ENCODE data around the gene CDKL5. TPM values are rescaled to one million over a fixed set of nuclear protein-coding genes. Genes with fewer than 3 reads are reported as not detected.
"Not testable (repeated sequence)": the region's sequence is repeated elsewhere in the genome, so short reads cannot be mapped to it uniquely, and the experiment has no call there.

CDKL5 gene
- total and polyA plus RNA-seq, 2 donors (not counting 1 experiment from before 2014, with no cell fraction given), result 0.72 to 4.6 TPM

- Histone ChIP-seq H3K4me2 (replicated peaks; ENCODE audit: low read depth, low read length, poor library complexity, severe bottlenecking) (no peak overlapping the region), H3K9me3 (ENCODE audit: control extremely low read depth in 1 of 3, control insufficient read depth in 2 of 3, insufficient read depth in 1 of 3, low read length in 2 of 3) (no peaks in the 10 kb centered on the region), H3K36me3 (replicated peaks in 1 of 2; ENCODE audit: control extremely low read depth in 1 of 2, control insufficient read depth in 1 of 2, extremely low read depth in 1 of 2, insufficient read depth in 2 of 2, low read length in 1 of 2) (no peaks in the 10 kb centered on the region), H3K27ac (ENCODE audit: low read length in 2 of 2) (no peak overlapping the region), H3K79me2 (ENCODE audit: control insufficient read depth, insufficient read depth, low read length) (no peaks in the 10 kb centered on the region), H4K20me1 (ENCODE audit: control insufficient read depth, insufficient read depth, low read length, poor library complexity, severe bottlenecking) (no peaks in the 10 kb centered on the region), H3K4me3 (ENCODE audit: control extremely low read depth in 1 of 5, extremely low read depth in 1 of 5, insufficient read depth in 1 of 5, low read depth in 2 of 5, low read length in 4 of 5) (no peak overlapping the region), H3K9ac (ENCODE audit: low read length) (no peak overlapping the region), H3K4me1 (ENCODE audit: control insufficient read depth in 2 of 2, insufficient read depth in 2 of 2, low read length in 2 of 2) (no peaks in the 10 kb centered on the region), H3K27me3 (replicated peaks in 1 of 4; ENCODE audit: control extremely low read depth in 1 of 4, control insufficient read depth in 3 of 4, insufficient read depth in 4 of 4, low read length in 3 of 4) (no peaks in the 10 kb centered on the region), H2AFZ (ENCODE audit: insufficient read depth, low read depth, low read length, poor library complexity, severe bottlenecking) (no peak overlapping the region)
- H3K4me1 Mint-ChIP-seq, result no peaks in the 10 kb centered on the region
- no peaks in the 10 kb centered on the region for H3K27me3 Mint-ChIP-seq
- no peaks in the 10 kb centered on the region for H3K9me3 Mint-ChIP-seq (ENCODE audit: insufficient read depth)
- no peak for ATAC-seq (ENCODE audit: low read depth)
- H3K4me3 Mint-ChIP-seq, result no peak overlapping the region
- ChIA-PET CTCF (no interaction called here), POLR2A (no interaction called here)
- intact Hi-C loops (cut with micrococcal nuclease), result no loop called here
- WGBS (ENCODE audit: insufficient coverage), result no CpG with 5 or more reads among the region's 2 CpGs
- TF ChIP-seq EZH2 (IDR thresholded peaks at IDR 0.05; ENCODE audit: borderline replicate concordance, insufficient read depth, low read depth, low read length, poor library complexity, severe bottlenecking) (no peak), CTCF (IDR thresholded peaks at IDR 0.05) (no peak)
- H3K27ac Mint-ChIP-seq, result no peak overlapping the region
- DNase-seq, result no peak
These were observed 154.1 kb downstream of the CDKL5 start for GRCh38 chrX:18579495-18579894.

- H3K27ac Mint-ChIP-seq, result no peak overlapping the region
- Histone ChIP-seq H3K36me3 (replicated peaks in 1 of 2; ENCODE audit: control extremely low read depth in 1 of 2, control insufficient read depth in 1 of 2, extremely low read depth in 1 of 2, insufficient read depth in 2 of 2, low read length in 1 of 2) (no peaks in the 10 kb centered on the region), H3K4me3 (ENCODE audit: control extremely low read depth in 1 of 5, extremely low read depth in 1 of 5, insufficient read depth in 1 of 5, low read depth in 2 of 5, low read length in 4 of 5) (no peak overlapping the region), H3K79me2 (ENCODE audit: control insufficient read depth, insufficient read depth, low read length) (no peaks in the 10 kb centered on the region), H2AFZ (ENCODE audit: insufficient read depth, low read depth, low read length, poor library complexity, severe bottlenecking) (no peak overlapping the region), H3K4me2 (replicated peaks; ENCODE audit: low read depth, low read length, poor library complexity, severe bottlenecking) (no peak overlapping the region), H3K27ac (ENCODE audit: low read length in 2 of 2) (no peak overlapping the region), H4K20me1 (ENCODE audit: control insufficient read depth, insufficient read depth, low read length, poor library complexity, severe bottlenecking) (no peaks in the 10 kb centered on the region), H3K9ac (ENCODE audit: low read length) (no peak overlapping the region), H3K9me3 (ENCODE audit: control extremely low read depth in 1 of 3, control insufficient read depth in 2 of 3, insufficient read depth in 1 of 3, low read length in 2 of 3) (no peaks in the 10 kb centered on the region), H3K4me1 (ENCODE audit: control insufficient read depth in 2 of 2, insufficient read depth in 2 of 2, low read length in 2 of 2) (no peaks in the 10 kb centered on the region), H3K27me3 (replicated peaks in 1 of 4; ENCODE audit: control extremely low read depth in 1 of 4, control insufficient read depth in 3 of 4, insufficient read depth in 4 of 4, low read length in 3 of 4) (no peaks in the 10 kb centered on the region)
- H3K27me3 Mint-ChIP-seq, result no peaks in the 10 kb centered on the region
- no peak for DNase-seq
- CTCF ChIA-PET, result no interaction called here
- no peaks in the 10 kb centered on the region for H3K9me3 Mint-ChIP-seq (ENCODE audit: insufficient read depth)
- no peak for ATAC-seq (ENCODE audit: low read depth)
- WGBS (ENCODE audit: insufficient coverage), result no CpG with 5 or more reads among the region's 6 CpGs
- POLR2A ChIA-PET, result no interaction called here
- H3K4me3 Mint-ChIP-seq, result no peak overlapping the region
- TF ChIP-seq CTCF (IDR thresholded peaks at IDR 0.05) (no peak), EZH2 (IDR thresholded peaks at IDR 0.05; ENCODE audit: borderline replicate concordance, insufficient read depth, low read depth, low read length, poor library complexity, severe bottlenecking) (no peak)
- H3K4me1 Mint-ChIP-seq, result no peaks in the 10 kb centered on the region
- intact Hi-C loops (cut with micrococcal nuclease), result no loop called here
These were observed 157.6 kb downstream of the CDKL5 start for GRCh38 chrX:18582910-18583493.

GRCh38 chrX:18589292-18589691 lies 163.9 kb downstream of the CDKL5 start:
- H3K27me3 Mint-ChIP-seq; H3K4me3 Mint-ChIP-seq; H3K79me2 ChIP-seq (ENCODE audit: control insufficient read depth, insufficient read depth, low read length); H3K27ac Mint-ChIP-seq; H3K36me3 ChIP-seq (replicated peaks in 1 of 2; ENCODE audit: control extremely low read depth in 1 of 2, control insufficient read depth in 1 of 2, extremely low read depth in 1 of 2, insufficient read depth in 2 of 2, low read length in 1 of 2); CTCF ChIA-PET; H3K4me2 ChIP-seq (replicated peaks; ENCODE audit: low read depth, low read length, poor library complexity, severe bottlenecking); H3K9ac ChIP-seq (ENCODE audit: low read length); intact Hi-C loops (cut with micrococcal nuclease); H4K20me1 ChIP-seq (ENCODE audit: control insufficient read depth, insufficient read depth, low read length, poor library complexity, severe bottlenecking); H3K27ac ChIP-seq (ENCODE audit: low read length in 2 of 2); H3K4me1 ChIP-seq (ENCODE audit: control insufficient read depth in 2 of 2, insufficient read depth in 2 of 2, low read length in 2 of 2); H3K4me1 Mint-ChIP-seq; DNase-seq; H3K27me3 ChIP-seq (replicated peaks in 1 of 4; ENCODE audit: control extremely low read depth in 1 of 4, control insufficient read depth in 3 of 4, insufficient read depth in 4 of 4, low read length in 3 of 4); H2AFZ ChIP-seq (ENCODE audit: insufficient read depth, low read depth, low read length, poor library complexity, severe bottlenecking); H3K9me3 ChIP-seq (ENCODE audit: control extremely low read depth in 1 of 3, control insufficient read depth in 2 of 3, insufficient read depth in 1 of 3, low read length in 2 of 3); H3K4me3 ChIP-seq (ENCODE audit: control extremely low read depth in 1 of 5, extremely low read depth in 1 of 5, insufficient read depth in 1 of 5, low read depth in 2 of 5, low read length in 4 of 5); POLR2A ChIA-PET; H3K9me3 Mint-ChIP-seq (ENCODE audit: insufficient read depth); ATAC-seq (ENCODE audit: low read depth): not testable (repeated sequence)
- no CpG with 5 or more reads among the region's 1 CpG for WGBS (ENCODE audit: insufficient coverage)

Measured in B cell (primary cell).